ENCODE results near the gene NELFCD.
"Not testable (repeated sequence)": the region's sequence is repeated elsewhere in the genome, so short reads cannot be mapped to it uniquely, and the experiment has no call there.

The NELFCD gene

DNA sequence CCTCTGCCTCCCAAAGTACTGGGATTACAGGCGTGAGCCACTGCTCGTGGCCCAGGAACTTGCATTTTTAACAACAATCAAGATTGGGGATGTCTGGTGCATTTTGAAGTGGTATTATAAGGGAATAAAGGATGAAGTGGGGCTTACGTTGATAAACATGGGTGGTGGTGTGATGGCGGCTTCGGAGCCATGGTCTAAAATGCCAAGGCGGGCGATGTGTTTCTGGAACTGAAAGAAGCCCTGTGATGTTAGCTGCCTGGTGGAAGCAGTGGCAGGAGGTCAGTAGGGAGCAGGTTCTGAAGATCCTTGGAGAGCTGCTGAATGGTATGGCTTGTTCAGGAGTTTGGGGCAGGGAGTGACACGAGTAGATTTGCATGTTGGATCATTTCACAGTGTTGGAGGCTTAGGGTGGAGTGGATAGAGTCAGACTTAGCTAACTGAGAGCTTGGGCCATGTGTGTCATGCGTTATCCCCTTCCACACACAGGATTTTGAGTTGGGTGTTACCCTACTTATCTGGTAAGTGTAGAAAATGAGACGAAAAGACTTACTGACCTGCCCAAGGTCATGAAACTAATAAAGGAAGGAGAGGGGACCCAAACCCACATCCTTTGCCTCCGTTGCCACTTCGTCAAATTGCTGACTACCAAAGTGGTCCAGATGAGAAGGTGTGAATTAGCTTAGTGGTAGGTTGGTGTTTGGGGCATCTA, 1.5 kb downstream of the NELFCD start:
- TF ChIP-seq, protein P1, sequence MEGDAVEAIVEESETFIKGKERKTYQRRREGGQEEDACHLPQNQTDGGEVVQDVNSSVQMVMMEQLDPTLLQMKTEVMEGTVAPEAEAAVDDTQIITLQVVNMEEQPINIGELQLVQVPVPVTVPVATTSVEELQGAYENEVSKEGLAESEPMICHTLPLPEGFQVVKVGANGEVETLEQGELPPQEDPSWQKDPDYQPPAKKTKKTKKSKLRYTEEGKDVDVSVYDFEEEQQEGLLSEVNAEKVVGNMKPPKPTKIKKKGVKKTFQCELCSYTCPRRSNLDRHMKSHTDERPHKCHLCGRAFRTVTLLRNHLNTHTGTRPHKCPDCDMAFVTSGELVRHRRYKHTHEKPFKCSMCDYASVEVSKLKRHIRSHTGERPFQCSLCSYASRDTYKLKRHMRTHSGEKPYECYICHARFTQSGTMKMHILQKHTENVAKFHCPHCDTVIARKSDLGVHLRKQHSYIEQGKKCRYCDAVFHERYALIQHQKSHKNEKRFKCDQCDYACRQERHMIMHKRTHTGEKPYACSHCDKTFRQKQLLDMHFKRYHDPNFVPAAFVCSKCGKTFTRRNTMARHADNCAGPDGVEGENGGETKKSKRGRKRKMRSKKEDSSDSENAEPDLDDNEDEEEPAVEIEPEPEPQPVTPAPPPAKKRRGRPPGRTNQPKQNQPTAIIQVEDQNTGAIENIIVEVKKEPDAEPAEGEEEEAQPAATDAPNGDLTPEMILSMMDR (IDR thresholded peaks at IDR 0.05) = no peak
- no peak for TF ChIP-seq ZFX (IDR thresholded peaks at IDR 0.05; ENCODE audit: borderline replicate concordance)
- peak overlapping the region; percentile 76; the same call in 1 of the 2 replicates for H3K27ac ChIP-seq

DNA sequence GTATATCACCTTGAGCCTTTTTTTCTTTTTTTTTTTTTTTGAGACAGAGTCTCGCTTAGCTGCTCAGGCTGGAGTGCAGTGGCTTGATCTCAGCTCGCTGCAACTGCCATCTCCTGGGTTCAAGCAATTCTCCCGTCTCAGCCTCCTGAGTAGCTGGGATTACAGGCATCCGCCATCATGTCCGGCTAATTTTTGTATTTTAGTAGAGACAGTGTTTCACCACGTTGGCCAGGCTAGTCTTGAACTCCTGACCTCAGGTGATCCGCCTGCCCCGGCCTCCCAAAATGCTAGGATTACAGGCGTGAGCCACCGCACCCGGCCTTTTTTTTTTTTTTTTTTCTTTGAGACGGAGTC, 2.0 kb downstream of the NELFCD start:
- H3K27ac ChIP-seq = not testable (repeated sequence)

DNA sequence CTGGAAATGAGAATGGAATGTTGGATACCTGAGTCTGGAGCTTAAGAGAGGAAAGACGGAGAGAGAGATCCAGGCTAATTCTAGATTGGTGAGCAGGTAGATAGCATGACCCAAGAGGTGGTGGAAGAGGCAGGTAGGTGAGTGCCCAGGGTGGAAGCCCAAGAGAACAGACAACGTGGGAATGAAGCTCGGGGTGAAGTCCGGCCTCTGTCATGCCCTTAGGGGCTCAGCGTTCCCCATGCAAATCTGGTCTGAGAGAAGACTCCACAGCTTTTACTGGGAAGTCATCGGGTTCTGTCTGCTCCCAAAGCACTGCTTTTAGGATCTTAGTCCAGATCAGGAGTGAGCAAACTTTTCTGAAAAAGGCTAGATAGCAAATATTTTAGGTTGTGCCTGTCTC, 3.6 kb downstream of the NELFCD start:
- no peak overlapping the region for H3K27ac ChIP-seq
- TF ChIP-seq, protein P1 (IDR thresholded peaks at IDR 0.05) = no peak
- TF ChIP-seq ZFX (IDR thresholded peaks at IDR 0.05; ENCODE audit: borderline replicate concordance) = no peak

DNA sequence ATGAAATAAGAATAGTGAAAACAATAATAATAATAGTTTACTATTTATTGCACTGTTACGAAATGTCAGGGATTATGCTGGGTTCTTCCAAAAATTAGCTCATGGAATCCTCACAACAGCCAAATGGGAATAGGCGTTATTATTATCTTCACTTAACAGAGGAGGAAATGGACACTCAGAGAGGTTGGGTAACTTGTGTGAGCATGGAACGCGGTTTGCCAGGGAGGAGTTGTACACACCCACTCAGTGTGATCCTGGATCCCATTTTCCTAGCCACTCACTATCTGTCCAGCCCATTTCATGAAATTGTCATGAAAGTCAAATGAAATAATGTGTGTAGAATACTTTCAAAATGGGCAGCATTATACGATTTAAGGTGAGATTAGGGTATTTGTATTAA, 4.6 kb downstream of the NELFCD start:
- TF ChIP-seq, protein P1 (IDR thresholded peaks at IDR 0.05) = no peak
- TF ChIP-seq ZFX (IDR thresholded peaks at IDR 0.05; ENCODE audit: borderline replicate concordance) = no peak
- no peak overlapping the region for H3K27ac ChIP-seq

DNA sequence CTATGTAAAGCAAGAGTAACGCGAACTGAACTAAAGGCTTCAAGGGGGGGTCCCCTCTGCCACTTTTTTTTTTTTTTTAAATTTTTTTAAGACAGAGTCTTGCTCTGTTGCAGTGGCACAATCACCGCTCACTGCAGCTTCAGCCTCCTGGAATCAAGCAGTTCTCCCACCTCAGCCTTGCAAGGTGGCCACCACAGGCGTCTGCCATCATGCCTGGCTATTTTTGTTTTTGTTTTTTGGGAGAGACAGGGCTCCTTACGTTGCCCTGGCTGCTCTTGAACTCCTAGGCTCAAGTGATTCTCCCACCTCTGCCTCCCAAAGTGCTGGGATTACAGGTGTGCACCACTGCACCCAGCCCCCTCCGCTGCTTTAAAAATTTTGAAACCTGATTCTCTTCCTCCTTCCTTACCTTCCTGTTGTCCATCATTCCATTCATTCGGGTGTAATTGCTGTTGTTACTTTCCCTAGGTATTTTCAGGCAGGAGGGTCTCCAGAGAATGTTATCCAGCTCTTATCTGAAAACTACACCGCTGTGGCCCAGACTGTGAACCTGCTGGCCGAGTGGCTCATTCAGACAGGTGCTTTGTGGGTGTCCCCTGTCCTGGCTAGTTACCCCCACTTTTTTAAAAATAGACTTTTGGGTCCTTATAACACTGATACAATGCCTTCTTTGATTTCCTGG, 5.4 kb downstream of the NELFCD start:
- H3K27ac ChIP-seq = no peak overlapping the region
- no peak for TF ChIP-seq ZFX (IDR thresholded peaks at IDR 0.05; ENCODE audit: borderline replicate concordance)
- TF ChIP-seq, protein P1 (IDR thresholded peaks at IDR 0.05) = no peak

DNA sequence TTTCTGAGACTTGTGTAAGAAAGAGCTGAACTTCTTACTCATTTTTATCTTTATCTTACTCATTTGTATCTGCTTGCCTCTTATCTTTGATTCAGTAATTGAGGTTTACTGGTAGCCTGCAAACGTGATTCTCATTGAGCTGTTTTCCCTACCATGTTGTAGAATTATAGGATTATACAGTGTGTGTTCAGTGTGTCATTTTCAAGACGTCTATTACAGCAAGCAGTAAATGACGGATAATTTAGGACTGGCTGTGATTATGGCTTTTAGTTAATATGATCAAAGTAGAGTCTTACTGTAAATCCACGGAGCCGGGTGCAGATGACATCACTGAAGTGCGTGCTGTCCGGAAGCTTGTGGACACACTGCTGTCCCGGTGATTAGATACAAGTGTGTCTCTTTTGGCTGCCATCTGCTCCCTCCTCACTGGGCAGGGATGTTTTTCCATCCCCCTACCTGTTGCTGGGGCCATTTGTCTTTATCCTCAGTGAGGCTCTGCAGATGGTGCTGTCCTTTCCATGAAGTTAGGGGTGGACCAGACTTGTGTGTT, 6.0 kb downstream of the NELFCD start:
- H3K27ac ChIP-seq = no peak overlapping the region
- TF ChIP-seq, protein P1 (IDR thresholded peaks at IDR 0.05) = no peak

DNA sequence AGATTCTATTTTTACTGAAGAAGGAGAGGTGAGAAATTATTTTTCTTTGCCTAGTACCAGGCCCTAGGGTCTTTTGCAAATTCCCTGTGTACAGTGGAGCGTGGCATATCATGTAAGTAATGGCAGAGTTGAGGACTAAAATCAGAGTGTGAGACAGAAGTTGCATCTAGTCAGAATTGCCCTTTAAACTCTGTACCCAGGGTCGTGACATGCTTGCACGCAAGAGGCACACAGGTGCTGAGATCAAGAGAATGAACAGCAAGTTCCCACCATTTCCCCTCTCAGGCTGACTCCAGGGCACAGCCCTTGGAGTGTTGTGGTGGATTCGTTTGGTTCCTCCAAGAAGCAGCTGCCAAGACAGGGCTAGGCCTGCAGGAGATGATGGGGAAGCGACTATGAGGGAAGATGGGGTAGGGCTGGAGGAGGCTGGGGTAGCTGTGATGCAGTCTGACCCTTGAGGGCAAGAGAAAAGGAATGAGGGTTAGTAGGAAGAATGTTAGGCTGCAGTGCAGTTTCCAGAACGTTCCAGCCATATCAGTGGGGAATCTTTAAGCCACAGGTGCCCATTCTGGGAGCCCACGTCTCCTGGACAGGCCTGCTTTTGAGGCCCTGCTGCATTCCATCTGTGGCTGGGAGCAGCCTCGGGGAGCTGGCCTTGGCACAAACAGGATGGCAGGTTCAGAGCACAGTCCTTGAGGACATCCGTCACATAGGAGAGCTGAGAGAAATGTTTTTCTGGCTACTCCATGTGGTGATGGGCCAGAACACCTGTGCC, 6.9 kb downstream of the NELFCD start:
- no peak overlapping the region for H3K27ac ChIP-seq
- TF ChIP-seq, protein P1 (IDR thresholded peaks at IDR 0.05) = no peak
- TF ChIP-seq ZFX (IDR thresholded peaks at IDR 0.05; ENCODE audit: borderline replicate concordance) = no peak

Measured in 22Rv1 (cell line).